Measurements from ENCODE around the gene LAMP2.

DNA sequence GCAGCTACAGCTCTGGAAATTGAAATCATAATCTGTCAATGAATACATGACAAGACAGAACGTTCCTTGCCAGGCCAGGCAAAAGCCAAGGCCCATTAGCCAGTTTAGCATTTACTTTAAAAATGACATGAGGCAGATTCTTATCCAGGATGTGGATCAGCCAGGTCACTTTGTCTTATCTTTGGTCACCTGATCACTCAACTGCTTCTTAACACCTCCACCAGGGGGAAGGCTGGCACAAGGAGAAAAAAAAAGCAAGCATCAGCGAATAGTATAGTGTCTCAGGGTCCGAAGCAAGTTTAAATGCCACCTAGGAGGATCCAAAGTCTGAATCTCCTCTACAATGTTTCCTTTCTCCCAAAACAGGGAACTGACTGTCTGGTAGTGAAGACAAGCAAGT, 88.4 kb downstream of the LAMP2 start:
- no peak for TF ChIP-seq FOXM1 (IDR thresholded peaks at IDR 0.05; ENCODE audit: low read depth)
- TF ChIP-seq FOXM1 (CRISPR knock-in tag; IDR thresholded peaks at IDR 0.05; ENCODE audit: low read depth) = no peak
- TF ChIP-seq SRSF9 (IDR thresholded peaks at IDR 0.05; ENCODE audit: borderline replicate concordance, low read depth, low read length) = no peak
- TF ChIP-seq ZNF174 (CRISPR knock-in tag; IDR thresholded peaks at IDR 0.05) = no peak
- no peak for TF ChIP-seq ZNF165 (CRISPR knock-in tag; IDR thresholded peaks at IDR 0.05; ENCODE audit: borderline replicate concordance)
- TF ChIP-seq CREB1 (IDR thresholded peaks at IDR 0.05) = no peak
- no peak for TF ChIP-seq CREB1 (CRISPR knock-in tag; IDR thresholded peaks at IDR 0.05)

Measured in K562 (cell line).